SK-N-SH (cell line): ENCODE data around the gene MCCC1. TPM values are rescaled to one million over a fixed set of nuclear protein-coding genes. Genes with fewer than 3 reads are reported as not detected.

Experiments
- CTCF ChIA-PET: fragments of 300-600, 350-600 bp; formaldehyde crosslinking; extraction: SDS; loops from one replicate; lab custom pipeline; 2021; lab: Yijun Ruan, JAX
- POLR2A ChIA-PET: fragments of 350-600 bp; sonication (Branson Sonifier 250); formaldehyde crosslinking; extraction: SDS; loops from one replicate; lab custom pipeline; 2020; ENCODE audit warnings: antibody characterized with exemption, inconsistent platforms; lab: Yijun Ruan, JAX
- DNase-seq: peaks from one replicate; pipeline ENCODE4 v3.0.0; 2012
- H2AFZ ChIP-seq: fragments of 200-600 bp; sonication (generic); 2 replicates; pipeline ENCODE4 v1.8.1; 2016; ENCODE audit warnings: antibody characterized with exemption, mild to moderate bottlenecking, low read depth
- H3F3A ChIP-seq: fragments of 200-600 bp; sonication (generic); replicated peaks from 2 replicates; pipeline ENCODE3; 2016; ENCODE audit warnings: antibody characterized with exemption, mild to moderate bottlenecking; ENCODE audit not compliant: insufficient read depth
- H3K27ac ChIP-seq, 2 experiments: fragments of 200-500 bp in 1 of 2; fragments of 200-600 bp in 1 of 2; sonication (Bioruptor generic) in 1 of 2; sonication (generic), shearing (Covaris generic) in 1 of 2; 2 replicates each; pipeline versions ENCODE4 v1.5.1 to v1.6.1; 2014 to 2016; ENCODE audit warnings: low read depth in 2 of 2, inconsistent platforms in 1 of 2, low read length in 1 of 2, mild to moderate bottlenecking in 1 of 2, mixed read lengths in 1 of 2
- H3K27me3 ChIP-seq: fragments of 200-600 bp; sonication (generic), shearing (Covaris generic); 2 replicates; pipeline ENCODE4 v1.6.1; 2016; ENCODE audit warnings: mixed run types; ENCODE audit not compliant: insufficient read depth
- H3K36me3 ChIP-seq, 2 experiments: fragments of 200-500 bp in 1 of 2; fragments of 200-600 bp in 1 of 2; sonication (Bioruptor generic) in 1 of 2; sonication (generic) in 1 of 2; replicated peaks in 1 of 2; 2 replicates each; pipeline versions ENCODE3 to v1.5.1; 2014 to 2016; ENCODE audit warnings: low read length in 1 of 2, mild to moderate bottlenecking in 1 of 2; ENCODE audit not compliant: insufficient read depth in 2 of 2, control insufficient read depth in 1 of 2
- H3K4me1 ChIP-seq, 2 experiments: fragments of 200-500 bp in 1 of 2; fragments of 200-600 bp in 1 of 2; sonication (Bioruptor generic) in 1 of 2; sonication (generic), shearing (Covaris generic) in 1 of 2; 2 replicates each; pipeline versions ENCODE4 v1.5.1 to v1.6.1; 2014 to 2016; ENCODE audit warnings: low read depth in 1 of 2, low read length in 1 of 2, mixed run types in 1 of 2; ENCODE audit not compliant: insufficient read depth in 2 of 2, control insufficient read depth in 1 of 2
- H3K4me2 ChIP-seq: fragments of 200-600 bp; sonication (generic), shearing (Covaris generic); 2 replicates; pipeline ENCODE4 v1.6.1; 2017; ENCODE audit warnings: mixed run types
- H3K4me3 ChIP-seq, 2 experiments: fragments of 200-500 bp in 1 of 2; fragments of 200-600 bp in 1 of 2; sonication (Bioruptor generic) in 1 of 2; sonication (generic), shearing (Covaris generic) in 1 of 2; 2 replicates each; pipeline versions ENCODE4 v1.5.1 to v1.8.1; 2014 to 2016; ENCODE audit warnings: low read depth in 2 of 2, inconsistent platforms in 1 of 2, low read length in 1 of 2, mild to moderate bottlenecking in 1 of 2, mixed read lengths in 1 of 2, moderate library complexity in 1 of 2
- H3K79me2 ChIP-seq: fragments of 200-600 bp; sonication (generic); 2 replicates; pipeline ENCODE4 v1.8.1; 2017; ENCODE audit warnings: mild to moderate bottlenecking; ENCODE audit not compliant: insufficient read depth
- H3K9ac ChIP-seq: fragments of 200-600 bp; sonication (generic); 2 replicates; pipeline ENCODE4 v1.6.1; 2017; ENCODE audit warnings: mixed run types
- H3K9me2 ChIP-seq: fragments of 200-600 bp; sonication (generic); 2 replicates; pipeline ENCODE4 v1.6.1; 2017; ENCODE audit warnings: mixed run types
- H3K9me3 ChIP-seq: fragments of 200-600 bp; sonication (generic); 2 replicates; pipeline ENCODE4 v1.6.1; 2017; ENCODE audit warnings: mixed run types, mild to moderate bottlenecking, moderate library complexity
- H4K20me1 ChIP-seq: fragments of 200-600 bp; sonication (generic); 2 replicates; pipeline ENCODE4 v1.6.1; 2017; ENCODE audit warnings: mild to moderate bottlenecking, mixed run types; ENCODE audit not compliant: insufficient read depth
- CTCF ChIP-seq: fragments of 200-600 bp; sonication (generic); IDR thresholded peaks from 2 replicates; pipeline ENCODE4 v1.6.1; 2017; ENCODE audit warnings: antibody characterized with exemption, mild to moderate bottlenecking, moderate library complexity
- ELF1 ChIP-seq: IDR thresholded peaks from 2 replicates; pipeline ENCODE4 v1.4.0; 2012
- EP300 ChIP-seq, 2 experiments: IDR thresholded peaks; 2 replicates each; pipeline versions ENCODE4 v1.4.0 to v1.6.1; 2012; ENCODE audit warnings: borderline replicate concordance in 1 of 2, low read depth in 1 of 2, low read length in 1 of 2
- FOSL2 ChIP-seq: IDR thresholded peaks from 2 replicates; pipeline ENCODE4 v1.4.0; 2012; ENCODE audit warnings: low read depth, mild to moderate bottlenecking, moderate library complexity, borderline replicate concordance
- FOXM1 ChIP-seq: IDR thresholded peaks from 2 replicates; pipeline ENCODE4 v1.4.0; 2012; ENCODE audit warnings: low read depth, mild to moderate bottlenecking
- MAX ChIP-seq: IDR thresholded peaks from 2 replicates; pipeline ENCODE4 v1.4.0; 2012; ENCODE audit warnings: low read depth
- MEF2A ChIP-seq: IDR thresholded peaks from 2 replicates; pipeline ENCODE4 v1.4.0; 2012; ENCODE audit warnings: low read depth, borderline replicate concordance
- MXI1 ChIP-seq: IDR thresholded peaks from 2 replicates; pipeline ENCODE4 v1.6.1; 2012; ENCODE audit warnings: mild to moderate bottlenecking, low read depth, low read length, improper control_type of control experiment
- NFIC ChIP-seq: IDR thresholded peaks from 2 replicates; pipeline ENCODE4 v1.4.0; 2012; ENCODE audit warnings: borderline replicate concordance
- NRF1 ChIP-seq: IDR thresholded peaks from 2 replicates; pipeline ENCODE4 v1.6.1; 2012; ENCODE audit warnings: low read depth, mild to moderate bottlenecking, low read length
- RCOR1 ChIP-seq: fragments of 150-350 bp; IDR thresholded peaks from 2 replicates; pipeline ENCODE4 v1.6.1; 2017; ENCODE audit warnings: antibody characterized with exemption, low read length
- RFX5 ChIP-seq: IDR thresholded peaks from 2 replicates; pipeline ENCODE4 v1.6.1; 2012; ENCODE audit warnings: mild to moderate bottlenecking, improper control_type of control experiment, low read length
- RXRA ChIP-seq: IDR thresholded peaks from 2 replicates; pipeline ENCODE4 v1.4.0; 2012; ENCODE audit warnings: low read depth, mild to moderate bottlenecking, borderline replicate concordance
- SIN3A ChIP-seq: IDR thresholded peaks from 2 replicates; pipeline ENCODE4 v1.6.1; 2012; ENCODE audit warnings: low read depth, mild to moderate bottlenecking, low read length, moderate library complexity, borderline replicate concordance
- SMC3 ChIP-seq: IDR thresholded peaks from 2 replicates; pipeline ENCODE4 v1.6.1; 2012; ENCODE audit warnings: low read depth, low read length, improper control_type of control experiment
- TCF12 ChIP-seq: IDR thresholded peaks from 2 replicates; pipeline ENCODE4 v1.4.0; 2012
- TEAD4 ChIP-seq: IDR thresholded peaks from 2 replicates; pipeline ENCODE4 v1.4.0; 2012; ENCODE audit warnings: mild to moderate bottlenecking, borderline replicate concordance; ENCODE audit not compliant: insufficient read depth
- USF1 ChIP-seq: IDR thresholded peaks from 2 replicates; pipeline ENCODE4 v1.4.0; 2012; ENCODE audit warnings: low read depth, borderline replicate concordance
- USF2 ChIP-seq: fragments of 150-350 bp; IDR thresholded peaks from 2 replicates; pipeline ENCODE4 v1.6.1; 2017; ENCODE audit warnings: antibody characterized with exemption, low read length, low read depth, borderline replicate concordance
- YY1 ChIP-seq: IDR thresholded peaks from 2 replicates; pipeline ENCODE4 v1.4.0; 2012; ENCODE audit warnings: low read depth, mild to moderate bottlenecking
- WGBS: methylation state at CpG from one replicate; pipeline ENCODE4 v1.1.6; 2017; ENCODE audit warnings: low lambda C conversion rate; 5-methylcytosine and 5-hydroxymethylcytosine counted together
- polyA plus RNA-seq, 3 experiments: library from polyadenylated mRNA; depleted of rRNA; stranded (reverse); fragments of >200 nt; gene quantifications; 2 replicates each; pipeline ENCODE4 v1.2.3, GENCODE V29; 2012

Gene MCCC1
- polyA plus RNA-seq, 1 of the 3 experiments (the other 2 are of a cell fraction) = 15.4 TPM

GRCh38 chr3:183144363-183144762 is 45.1 kb upstream of the MCCC1 start:
- TF ChIP-seq EP300 (IDR thresholded peaks at IDR 0.05; ENCODE audit: borderline replicate concordance in 1 of 2, low read depth in 1 of 2, low read length in 1 of 2) = no peak
- TF ChIP-seq NRF1 = no peak
- no peak for TF ChIP-seq YY1
- TF ChIP-seq SIN3A = no peak
- TF ChIP-seq USF2 = no peak
- no peak for TF ChIP-seq RCOR1
- TF ChIP-seq MXI1 = no peak
- TF ChIP-seq FOXM1 = no peak
- TF ChIP-seq MEF2A = no peak
- TF ChIP-seq SMC3 = no peak
- TF ChIP-seq USF1 = no peak
- TF ChIP-seq CTCF = no peak
- TF ChIP-seq TCF12 = no peak
- no peak for TF ChIP-seq FOSL2
- no peak for TF ChIP-seq ELF1
- 67% methylated on average over 1 of the region's 1 CpG for WGBS
- H3F3A ChIP-seq = peaks cover 6% of the 10 kb centered on the region
- POLR2A ChIA-PET = no interaction called here
- no peaks in the 10 kb centered on the region for H3K79me2 ChIP-seq
- H3K36me3 ChIP-seq = no peaks in the 10 kb centered on the region
- H3K9ac ChIP-seq = no peak overlapping the region
- H3K4me1 ChIP-seq = no peaks in the 10 kb centered on the region
- no peak overlapping the region for H3K27ac ChIP-seq
- H3K4me2 ChIP-seq = no peak overlapping the region
- no peak for DNase-seq
- no peak overlapping the region for H3K4me3 ChIP-seq
- no peaks in the 10 kb centered on the region for H3K9me2 ChIP-seq
- no peaks in the 10 kb centered on the region for H3K9me3 ChIP-seq
- no peaks in the 10 kb centered on the region for H4K20me1 ChIP-seq
- no peaks in the 10 kb centered on the region for H3K27me3 ChIP-seq
- H2AFZ ChIP-seq = no peak overlapping the region
- CTCF ChIA-PET = no interaction called here

GRCh38 chr3:183142199-183142598 is 42.9 kb upstream of the MCCC1 start:
- Histone ChIP-seq H2AFZ (no peak overlapping the region), H3K9me2 (no peaks in the 10 kb centered on the region), H3K27me3 (no peaks in the 10 kb centered on the region), H3K36me3 (no peaks in the 10 kb centered on the region), H3K27ac (no peak overlapping the region), H3K4me1 (peaks cover 0 to 2% of the 10 kb centered on the region in 2 experiments; a peak in 1 of 4 replicates), H4K20me1 (no peaks in the 10 kb centered on the region), H3K4me2 (no peak overlapping the region), H3K79me2 (no peaks in the 10 kb centered on the region), H3K9me3 (no peaks in the 10 kb centered on the region), H3K4me3 (no peak overlapping the region), H3F3A (no peaks in the 10 kb centered on the region), H3K9ac (no peak overlapping the region)
- CTCF ChIA-PET = interaction anchor here (0.7 to 1.8 kb wide), 5 partner anchors 10 to 240 kb away, joined by 3 to 5 read pairs (median 3); no protein-coding TSS in a partner anchor
- POLR2A ChIA-PET = no interaction called here
- no peak for TF ChIP-seq NFIC
- no peak for TF ChIP-seq MAX
- TF ChIP-seq TEAD4 = no peak
- no peak for TF ChIP-seq RCOR1
- TF ChIP-seq RXRA = no peak
- TF ChIP-seq RFX5 = no peak
- no peak for DNase-seq
- 79% methylated on average over 11 of the region's 11 CpGs for whole genome bisulfite sequencing
